GM18502 (cell line): ENCODE results near the gene SYCN.

ENCODE experiments used
- ATAC-seq: cut with Tn5 transposase; IDR thresholded peaks from one replicate; pipeline ENCODE4 v1.9.1; 2021; ENCODE audit warnings: mild to moderate bottlenecking; ENCODE audit not compliant: unreplicated experiment, poor library complexity

The SYCN gene

GRCh38 chr19:39173502-39173991 lies 30.5 kb downstream of the SYCN start:
- no peak for ATAC-seq

GRCh38 chr19:39172700-39173501 lies 31.2 kb downstream of the SYCN start:
- ATAC-seq, result no peak

GRCh38 chr19:39171479-39172465 lies 32.3 kb downstream of the SYCN start:
- ATAC-seq, result no peak

GRCh38 chr19:39170386-39171231 lies 33.5 kb downstream of the SYCN start:
- ATAC-seq, result no peak

GRCh38 chr19:39169143-39169810 lies 34.8 kb downstream of the SYCN start:
- ATAC-seq, result no peak

- no peak for ATAC-seq
Measured at GRCh38 chr19:39168258-39169142, 35.6 kb downstream of the SYCN start.

GRCh38 chr19:39167461-39168257 lies 36.4 kb downstream of the SYCN start:
- no peak for ATAC-seq

- ATAC-seq, result no peak
Measured at GRCh38 chr19:39166571-39167391, 37.3 kb downstream of the SYCN start.

- no peak for ATAC-seq
Measured at GRCh38 chr19:39165857-39166256, 38.2 kb downstream of the SYCN start.

- ATAC-seq, result no peak
Measured at GRCh38 chr19:39164289-39164688, 39.8 kb downstream of the SYCN start.

- no peak for ATAC-seq
Measured at GRCh38 chr19:39163621-39164020, 40.4 kb downstream of the SYCN start.

- no peak for ATAC-seq
Measured at GRCh38 chr19:39162441-39163043, 41.5 kb downstream of the SYCN start.

GRCh38 chr19:39160889-39161672 lies 43.0 kb downstream of the SYCN start:
- no peak for ATAC-seq

GRCh38 chr19:39160523-39160861 lies 43.6 kb downstream of the SYCN start:
- ATAC-seq, result no peak

- no peak for ATAC-seq
Measured at GRCh38 chr19:39158646-39159260, 45.3 kb downstream of the SYCN start.

- no peak for ATAC-seq
Measured at GRCh38 chr19:39157997-39158389, 46.1 kb downstream of the SYCN start.
